GM19099 (cell line): ENCODE data around the gene KIF26A.

Source experiments
- POLR2A ChIP-seq: IDR thresholded peaks from 3 replicates; pipeline ENCODE4 v1.6.1; 2011; ENCODE audit warnings: low read depth; ENCODE audit not compliant: insufficient read length; ENCODE audit errors: extremely low read depth

The KIF26A gene

GRCh38 chr14:104138098-104138717 is at the start of gene KIF26A:
TSS of gene KIF26A (plus strand) at chr14:104138587. CDS start at chr14:104138723, 136 bp downstream.
- no peak for TF ChIP-seq POLR2A

GRCh38 chr14:104090071-104090748 is 48.2 kb upstream of the KIF26A start:
- no peak for TF ChIP-seq POLR2A

GRCh38 chr14:104091061-104091926 is 47.1 kb upstream of the KIF26A start:
- no peak for TF ChIP-seq POLR2A

- no peak for TF ChIP-seq POLR2A
These were observed 46.2 kb upstream of the KIF26A start for GRCh38 chr14:104091927-104092771.

GRCh38 chr14:104092931-104093365 is 45.4 kb upstream of the KIF26A start:
- TF ChIP-seq POLR2A = no peak

GRCh38 chr14:104093366-104094055 is 44.9 kb upstream of the KIF26A start:
- no peak for TF ChIP-seq POLR2A

GRCh38 chr14:104094056-104094708 is 44.2 kb upstream of the KIF26A start:
- TF ChIP-seq POLR2A = no peak

- TF ChIP-seq POLR2A = no peak
These were observed 43.5 kb upstream of the KIF26A start for GRCh38 chr14:104094709-104095425.

- TF ChIP-seq POLR2A = no peak
These were observed 42.7 kb upstream of the KIF26A start for GRCh38 chr14:104095426-104096310.

- no peak for TF ChIP-seq POLR2A
These were observed 42.1 kb upstream of the KIF26A start for GRCh38 chr14:104096318-104096717.

- TF ChIP-seq POLR2A = no peak
These were observed 41.4 kb upstream of the KIF26A start for GRCh38 chr14:104096751-104097700.
